GM13977 (cell line): Measurements from ENCODE around the gene MIB2.
A peak's percentile ranks its signal among the peaks of the same experiment; 100 is the strongest.
"Not testable (repeated sequence)": the region's sequence is repeated elsewhere in the genome, so short reads cannot be mapped to it uniquely, and the experiment has no call there.

Experiments
- DNase-seq: peaks from one replicate; pipeline ENCODE4 v3.0.0; 2012; ENCODE audit warnings: low spot score
- in situ Hi-C: fragments of 300-500 bp; cut with MboI; formaldehyde crosslinking; loops from one replicate; pipeline ENCODE4 v1.12.0; 2022; ENCODE audit warnings: low sequenced_read_pairs, low pct_unique_long_range_greater_than_20kb, mixed read lengths, inconsistent platforms; ENCODE audit not compliant: unreplicated experiment

Gene MIB2

DNA sequence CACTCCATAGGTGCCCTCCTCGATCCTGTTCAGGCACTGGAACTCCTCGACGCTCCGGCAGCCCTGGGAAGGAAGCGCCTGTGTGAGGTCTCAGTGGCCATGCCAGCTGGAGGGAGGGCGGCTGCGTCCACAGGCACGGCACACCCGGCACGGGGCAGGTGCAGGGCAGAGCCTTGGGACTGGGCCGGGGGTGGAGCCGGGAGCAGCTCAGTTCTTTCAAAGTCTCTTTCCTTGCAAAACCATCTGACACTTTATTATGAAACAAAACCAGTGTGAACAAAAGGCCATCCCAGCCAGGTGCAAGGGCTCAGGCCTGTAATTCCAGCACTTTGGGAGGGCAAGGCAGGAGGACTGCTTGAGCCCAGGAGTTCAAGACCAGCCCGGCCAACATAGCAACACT is 23.2 kb downstream of the MIB2 start:
- DNase-seq, in situ Hi-C loops: not testable (repeated sequence)

GRCh38 chr1:1639368-1639767 is 24.1 kb downstream of the MIB2 start:
- in situ Hi-C loops, DNase-seq: not testable (repeated sequence)

DNA sequence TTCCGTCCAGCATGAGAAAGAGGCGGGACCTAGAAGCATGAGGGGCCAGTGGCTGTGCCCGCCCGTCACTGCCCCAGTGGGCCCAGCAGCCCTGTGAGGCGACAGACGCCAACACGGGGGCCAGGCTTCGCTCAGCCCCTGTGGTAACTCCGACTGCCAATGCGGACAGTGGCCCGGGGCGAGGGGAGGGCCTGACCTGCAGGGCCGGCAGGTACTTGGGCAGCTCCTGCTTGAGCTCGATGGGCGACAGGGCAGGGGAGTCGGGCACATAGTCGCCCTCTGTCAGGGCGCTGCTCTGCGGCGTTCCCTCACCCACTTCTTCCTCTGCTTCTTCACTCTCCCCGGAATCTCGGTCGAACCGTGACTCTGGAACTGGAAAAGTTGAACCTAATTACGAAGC is 24.8 kb downstream of the MIB2 start:
- in situ Hi-C loops, DNase-seq: not testable (repeated sequence)

- in situ Hi-C loops, DNase-seq: not testable (repeated sequence)
Observed at GRCh38 chr1:1640711-1641461, 25.6 kb downstream of the MIB2 start.

GRCh38 chr1:1646326-1646725 is 31.0 kb downstream of the MIB2 start:
- in situ Hi-C loops, DNase-seq: not testable (repeated sequence)

DNA sequence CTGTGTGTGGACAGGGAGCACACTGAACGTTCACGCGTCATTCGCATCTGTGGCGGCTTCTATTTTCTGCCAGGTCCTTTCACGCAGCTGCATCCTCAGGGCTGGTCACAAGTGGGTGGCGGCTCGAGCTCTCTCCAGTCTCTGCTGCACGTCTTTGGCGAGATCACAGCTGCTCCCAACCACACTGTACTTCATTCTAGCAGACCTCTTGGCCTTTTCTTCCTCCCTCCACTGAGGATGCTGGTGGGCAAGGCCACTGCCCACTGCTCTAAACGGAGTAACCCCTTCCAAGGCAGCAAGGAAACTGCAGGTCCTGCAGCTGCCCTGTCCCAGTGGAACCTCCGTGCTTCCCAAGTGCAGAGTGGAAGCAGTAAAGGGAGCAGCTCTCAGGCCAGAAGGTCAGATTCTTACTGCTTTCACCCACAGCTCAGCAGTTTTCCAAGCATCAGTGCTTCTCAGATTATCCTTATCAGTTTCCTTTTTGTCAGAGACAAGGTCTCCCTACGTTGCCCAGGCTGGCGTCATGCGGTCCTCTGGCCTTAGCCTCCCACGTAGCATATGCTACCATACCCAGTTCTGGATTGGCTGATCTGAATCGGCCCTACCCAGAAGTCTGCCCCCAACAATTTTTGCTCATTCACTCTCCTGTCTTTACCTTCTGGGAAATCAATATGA is 32.4 kb downstream of the MIB2 start:
- DNase-seq, in situ Hi-C loops: not testable (repeated sequence)

DNA sequence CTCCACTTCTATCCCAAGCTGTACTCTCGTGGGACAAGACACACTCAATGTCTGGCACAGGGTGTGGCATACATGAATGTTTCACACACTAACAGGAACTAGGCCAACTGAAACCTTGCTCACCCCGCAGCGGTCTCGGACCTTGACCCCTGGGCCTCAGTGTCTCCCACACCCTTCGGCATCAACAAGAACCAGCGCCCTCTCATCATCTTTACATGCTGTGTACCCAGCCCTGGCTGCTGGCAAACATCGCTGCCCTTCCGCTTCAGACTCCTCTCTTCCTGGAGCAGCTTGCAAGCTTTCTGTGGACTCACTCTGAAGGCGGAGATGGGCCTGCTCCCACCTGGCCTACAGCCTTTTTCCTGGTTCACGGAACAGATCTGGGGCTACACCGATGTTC is 33.0 kb downstream of the MIB2 start:
- in situ Hi-C loops, DNase-seq: not testable (repeated sequence)

GRCh38 chr1:1658583-1659549 is 43.6 kb downstream of the MIB2 start, which contains the start of gene CDK11B:
CDK11B (minus strand) TSS chr1:1659004; CDS start chr1:1657485, 1,519 bp downstream.
- DNase-seq = peak; percentile 98
- in situ Hi-C loops = loop anchor here (5.0 kb wide), 1 partner anchor 63 kb away; the partner anchor contains the start of gene CDK11A

GRCh38 chr1:1662392-1662791 is 47.1 kb downstream of the MIB2 start:
- DNase-seq, in situ Hi-C loops: not testable (repeated sequence)

GRCh38 chr1:1662830-1663560 is 47.7 kb downstream of the MIB2 start:
- in situ Hi-C loops = not testable (repeated sequence)

GRCh38 chr1:1664318-1664717 is 49.0 kb downstream of the MIB2 start:
- DNase-seq, in situ Hi-C loops: not testable (repeated sequence)

More at GRCh38 chr1:1662830-1663560, 47.7 kb downstream of the MIB2 start:
- not testable (repeated sequence) for DNase-seq
